C1 segment of cervical spinal cord (tissue), 14 donors: ENCODE results near the gene MYOG.

Source experiments
- DNase-seq, 14 donors: peaks; one replicate each; lab custom pipeline; 2025; lab: John Stamatoyannopoulos, UW

Gene MYOG

GRCh38 chr1:203085528-203086406 is at the start of gene MYOG:
Gene MYOG (minus strand): TSS chr1:203086012. CDS start chr1:203085961, 51 bp downstream.
- DNase-seq, result no peak

GRCh38 chr1:203133970-203134725 is 48.3 kb upstream of the MYOG start:
- DNase-seq, result peak in 1 of 14 donors; percentile 47

- DNase-seq, result no peak
These were observed 45.9 kb upstream of the MYOG start for GRCh38 chr1:203131548-203132200.

- DNase-seq, result peak in 1 of 14 donors; percentile 55
These were observed 44.7 kb upstream of the MYOG start for GRCh38 chr1:203130358-203130985.

GRCh38 chr1:203129501-203130231 is 43.9 kb upstream of the MYOG start:
- DNase-seq, result peak in 12 of 14 donors; percentile 46 to 88 (median 82)

GRCh38 chr1:203128716-203129500 is 43.1 kb upstream of the MYOG start:
- peak in 3 of 14 donors; percentile 67 to 76 (median 75) for DNase-seq

GRCh38 chr1:203128431-203128715 is 42.6 kb upstream of the MYOG start:
- no peak for DNase-seq

- peak in 12 of 14 donors; percentile 50 to 86 (median 72) for DNase-seq
These were observed 42.0 kb upstream of the MYOG start, which contains the start of gene ADORA1 for GRCh38 chr1:203127666-203128430. Gene ADORA1 (plus strand): TSS chr1:203127726. CDS start chr1:203128842, 1,116 bp downstream.

GRCh38 chr1:203126866-203127665 is 41.3 kb upstream of the MYOG start:
- peak in 1 of 14 donors; percentile 68 for DNase-seq

- peak in 1 of 14 donors; percentile 65 for DNase-seq
These were observed 40.5 kb upstream of the MYOG start for GRCh38 chr1:203126151-203126865.

- DNase-seq, result no peak
These were observed 38.9 kb upstream of the MYOG start for GRCh38 chr1:203124546-203125317.

GRCh38 chr1:203124011-203124410 is 38.2 kb upstream of the MYOG start:
- DNase-seq, result no peak

GRCh38 chr1:203122159-203122558 is 36.3 kb upstream of the MYOG start:
- DNase-seq, result no peak

- DNase-seq, result no peak
These were observed 35.6 kb upstream of the MYOG start for GRCh38 chr1:203121186-203122015.

GRCh38 chr1:203120325-203121153 is 34.7 kb upstream of the MYOG start:
- no peak for DNase-seq
